ENCODE data around the gene CDC5L.
A peak's percentile ranks its signal among the peaks of the same experiment; 100 is the strongest.

CDC5L gene

DNA sequence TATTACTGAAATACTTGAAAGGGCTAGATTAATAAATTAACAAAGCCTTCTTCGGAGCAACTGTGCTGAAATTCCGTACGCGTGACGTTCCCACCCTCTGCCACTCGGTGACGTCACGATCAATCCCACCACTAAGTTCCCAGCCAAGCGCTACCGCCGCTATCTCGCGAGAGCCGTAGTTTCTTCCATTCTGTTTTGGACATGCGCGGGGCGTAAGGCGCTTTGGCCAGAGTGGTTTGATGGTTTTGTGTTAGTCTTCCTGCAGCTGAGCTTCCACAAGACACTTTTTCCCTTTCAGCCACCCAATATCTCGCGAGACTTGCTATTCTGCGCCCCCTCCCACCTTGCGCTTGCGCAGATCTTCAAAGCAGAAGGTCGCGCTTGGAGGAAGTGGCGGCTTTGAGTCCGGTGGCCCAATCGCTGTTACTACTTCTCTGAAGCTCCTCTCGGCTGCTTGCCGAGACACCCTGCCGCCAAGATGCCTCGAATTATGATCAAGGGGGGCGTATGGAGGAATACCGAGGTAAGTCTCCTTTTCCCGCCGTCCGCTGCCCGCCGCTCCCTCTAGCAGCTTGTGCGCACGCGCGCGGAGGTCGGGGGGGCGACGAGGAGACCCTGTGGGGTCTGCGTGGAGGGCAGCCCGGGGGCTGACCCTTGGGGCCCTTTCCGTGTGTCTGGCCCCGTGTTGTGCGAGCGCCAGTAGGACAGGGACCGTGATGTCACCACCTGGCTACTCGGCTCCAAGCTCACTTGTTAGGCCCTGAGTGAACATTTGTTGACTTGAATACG, at the start of gene CDC5L:
Gene CDC5L, plus strand, starts transcription at position 361 of the 789 bp plus-strand sequence. Its CDS starts 118 bp downstream, at position 479.
- DNase-seq (ENCODE audit: low read depth), result peak; percentile 100

DNA sequence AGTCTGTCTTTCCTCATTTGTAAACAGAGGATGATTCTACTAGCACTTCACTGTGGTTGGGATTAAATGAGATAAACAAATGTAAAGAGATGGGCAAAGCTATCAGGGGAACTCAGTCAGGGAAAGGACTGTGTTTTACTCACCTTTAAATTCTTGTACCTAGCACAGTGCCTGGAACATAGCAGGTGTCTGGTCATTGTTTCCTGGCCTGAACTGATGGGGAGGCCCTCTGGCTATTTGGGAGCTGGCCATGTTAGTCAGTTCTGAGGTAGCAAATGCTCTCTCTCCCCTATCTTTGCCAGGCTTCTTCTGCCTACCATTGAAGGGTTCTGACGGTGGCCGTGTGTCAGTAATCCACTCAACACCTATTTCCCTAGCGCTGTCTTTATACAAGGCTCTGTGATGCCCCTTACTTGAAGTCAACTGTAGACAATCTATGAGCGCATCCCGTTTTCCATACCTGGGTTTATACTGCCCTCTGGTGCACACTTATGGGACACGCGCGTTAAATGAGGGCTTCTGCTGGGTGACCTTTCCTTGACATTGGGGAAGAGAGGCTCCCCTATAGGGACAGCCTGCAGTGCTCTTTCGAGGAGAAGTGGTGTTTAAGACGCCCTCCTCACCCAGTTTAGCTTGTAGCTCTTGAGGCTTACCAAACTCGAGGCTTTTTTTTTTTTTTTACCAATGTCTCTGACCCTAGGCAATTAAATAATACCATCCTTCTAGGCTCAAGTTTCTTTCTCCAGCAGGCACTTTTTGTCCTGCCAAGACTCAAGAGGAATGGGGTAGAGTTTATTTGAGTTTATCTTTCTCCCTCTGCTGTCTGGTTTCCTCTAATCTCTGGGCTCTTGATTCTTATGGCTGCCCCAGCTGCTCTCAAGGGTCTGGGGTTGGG, 49.0 kb upstream of the CDC5L start:
- DNase-seq (ENCODE audit: low read depth), result peak; percentile 67
- TF ChIP-seq, protein P1, sequence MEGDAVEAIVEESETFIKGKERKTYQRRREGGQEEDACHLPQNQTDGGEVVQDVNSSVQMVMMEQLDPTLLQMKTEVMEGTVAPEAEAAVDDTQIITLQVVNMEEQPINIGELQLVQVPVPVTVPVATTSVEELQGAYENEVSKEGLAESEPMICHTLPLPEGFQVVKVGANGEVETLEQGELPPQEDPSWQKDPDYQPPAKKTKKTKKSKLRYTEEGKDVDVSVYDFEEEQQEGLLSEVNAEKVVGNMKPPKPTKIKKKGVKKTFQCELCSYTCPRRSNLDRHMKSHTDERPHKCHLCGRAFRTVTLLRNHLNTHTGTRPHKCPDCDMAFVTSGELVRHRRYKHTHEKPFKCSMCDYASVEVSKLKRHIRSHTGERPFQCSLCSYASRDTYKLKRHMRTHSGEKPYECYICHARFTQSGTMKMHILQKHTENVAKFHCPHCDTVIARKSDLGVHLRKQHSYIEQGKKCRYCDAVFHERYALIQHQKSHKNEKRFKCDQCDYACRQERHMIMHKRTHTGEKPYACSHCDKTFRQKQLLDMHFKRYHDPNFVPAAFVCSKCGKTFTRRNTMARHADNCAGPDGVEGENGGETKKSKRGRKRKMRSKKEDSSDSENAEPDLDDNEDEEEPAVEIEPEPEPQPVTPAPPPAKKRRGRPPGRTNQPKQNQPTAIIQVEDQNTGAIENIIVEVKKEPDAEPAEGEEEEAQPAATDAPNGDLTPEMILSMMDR (IDR thresholded peaks at IDR 0.05; ENCODE audit: low read length, missing control alignments), result peak; percentile 76
- no peak overlapping the region for H3K4me3 ChIP-seq (replicated peaks; ENCODE audit: low read depth, low read length)

More for the DNA sequence above, at the start of gene CDC5L:
- H3K4me3 ChIP-seq (replicated peaks; ENCODE audit: low read depth, low read length), result peak within 1 kb of the TSS; percentile 77
- TF ChIP-seq, protein P1 (IDR thresholded peaks at IDR 0.05; ENCODE audit: low read length, missing control alignments), result no peak

DNA sequence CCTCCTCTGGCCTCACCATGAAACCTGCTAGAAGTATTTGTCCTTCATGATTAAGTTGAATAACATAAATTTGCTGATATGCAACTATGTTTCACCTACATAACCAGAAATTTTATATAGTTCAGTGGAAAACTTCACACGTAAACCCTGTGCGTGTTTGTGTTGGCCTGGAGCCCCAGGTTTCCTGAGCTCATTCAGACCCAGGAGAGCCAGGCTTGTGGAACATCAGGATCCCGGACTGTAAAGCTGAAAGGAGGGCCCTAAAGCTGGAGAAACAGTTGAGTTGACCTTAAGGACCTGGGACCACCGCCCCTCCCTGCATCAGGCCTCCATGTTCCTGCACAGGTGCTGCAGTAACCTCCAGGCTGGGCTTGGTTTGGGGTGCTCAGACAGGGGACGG, 48.2 kb upstream of the CDC5L start:
- H3K4me3 ChIP-seq (replicated peaks; ENCODE audit: low read depth, low read length), result no peak overlapping the region
- no peak for DNase-seq (ENCODE audit: low read depth)
- TF ChIP-seq, protein P1 (IDR thresholded peaks at IDR 0.05; ENCODE audit: low read length, missing control alignments), result no peak

DNA sequence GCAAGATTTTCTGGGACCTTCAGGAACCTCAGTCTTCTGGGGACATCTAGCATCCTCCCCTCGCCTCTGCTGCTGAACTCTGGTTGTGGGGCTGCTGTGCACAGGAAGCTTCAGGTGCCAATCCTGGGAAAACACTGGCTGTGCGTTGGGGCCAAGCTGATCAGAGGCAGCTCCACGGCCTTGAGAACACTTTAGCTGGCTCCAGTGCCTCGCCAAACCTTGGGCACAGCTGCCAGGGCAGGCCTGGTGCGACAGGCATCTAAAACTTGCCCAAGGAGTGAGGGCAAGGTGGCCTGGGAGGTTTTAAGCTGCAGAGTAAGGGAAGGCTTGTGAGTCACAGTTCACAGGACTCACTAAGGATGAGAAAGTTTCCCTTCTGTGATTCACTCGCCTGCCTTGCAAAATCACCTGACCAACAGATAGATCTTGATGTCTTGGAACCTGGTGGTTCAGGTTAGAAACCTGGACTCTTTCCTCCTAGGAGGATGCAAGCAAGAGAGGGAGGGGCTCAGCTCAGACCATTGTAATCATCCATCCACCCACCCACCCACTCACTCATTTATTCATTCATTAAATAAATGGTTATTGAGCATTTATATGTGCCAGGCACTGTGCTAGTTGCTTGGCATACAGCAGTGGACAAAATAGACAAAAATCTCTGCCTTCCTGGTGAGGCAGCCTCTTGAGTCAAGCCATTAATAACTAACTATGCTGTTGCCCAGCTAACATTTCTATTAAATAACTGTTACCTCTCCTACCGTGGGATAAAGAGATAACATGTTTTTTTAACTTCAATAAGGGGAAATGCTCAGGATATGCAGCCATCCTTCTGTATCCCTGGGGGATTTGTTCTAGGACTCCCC, 47.5 kb upstream of the CDC5L start:
- no peak overlapping the region for H3K4me3 ChIP-seq (replicated peaks; ENCODE audit: low read depth, low read length)
- TF ChIP-seq, protein P1 (IDR thresholded peaks at IDR 0.05; ENCODE audit: low read length, missing control alignments), result no peak
- peak; percentile 10 for DNase-seq (ENCODE audit: low read depth)

DNA sequence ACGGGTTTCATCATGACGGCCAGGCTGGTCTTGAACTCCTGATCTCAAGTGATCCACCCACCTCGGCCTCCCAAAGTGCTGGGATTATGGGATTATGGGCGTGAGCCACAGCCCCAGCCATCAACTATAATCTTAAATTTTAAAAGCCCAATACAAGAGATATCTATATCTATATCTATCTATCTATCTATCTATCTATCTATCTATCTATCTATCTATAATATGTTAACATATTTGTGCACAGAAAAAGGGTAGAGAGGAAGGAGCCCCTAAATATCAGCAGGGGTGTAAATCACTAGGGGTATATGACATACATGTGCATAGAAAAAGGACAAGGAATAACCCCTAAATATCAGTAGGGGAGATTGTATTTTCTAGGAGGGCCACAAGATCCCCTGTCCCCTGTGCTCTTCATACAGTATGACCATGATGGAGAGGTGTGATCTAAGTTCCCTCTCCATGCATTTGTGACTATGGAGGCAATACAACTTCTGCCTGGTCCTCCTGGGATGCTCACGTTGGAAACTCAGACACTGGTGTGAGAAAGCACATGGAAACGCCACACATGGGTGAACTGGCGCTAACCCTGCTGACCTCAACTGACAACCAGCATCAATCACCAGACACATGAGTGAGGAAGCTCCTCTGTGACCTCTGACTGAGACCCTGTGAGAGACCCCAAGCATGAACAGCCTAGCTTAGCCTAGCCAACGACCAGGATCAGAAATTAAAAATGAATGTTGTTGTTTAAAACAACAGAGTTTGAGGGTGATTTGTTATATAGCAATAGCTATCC, 46.2 kb upstream of the CDC5L start:
- DNase-seq (ENCODE audit: low read depth), result no peak
- TF ChIP-seq, protein P1 (IDR thresholded peaks at IDR 0.05; ENCODE audit: low read length, missing control alignments), result no peak
- H3K4me3 ChIP-seq (replicated peaks; ENCODE audit: low read depth, low read length), result no peak overlapping the region

DNA sequence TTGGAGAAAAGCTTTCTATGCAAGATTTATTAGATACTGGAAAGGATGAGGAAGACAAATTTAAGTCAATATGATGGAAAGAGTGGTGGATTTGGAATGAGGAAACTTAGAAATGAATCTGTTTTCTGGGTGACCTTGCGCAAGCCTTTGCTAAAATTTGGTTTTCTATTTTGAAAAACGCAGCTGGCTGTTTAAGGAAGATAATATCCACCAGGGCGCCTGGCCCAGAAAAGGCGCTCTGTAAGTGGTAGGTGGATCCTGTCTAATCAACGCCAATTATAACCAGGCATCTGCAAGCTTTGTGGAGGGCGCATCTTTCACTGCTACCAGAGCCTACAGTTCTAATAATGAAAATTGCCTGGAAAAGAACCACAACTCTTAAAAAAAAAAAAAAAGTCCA, 45.5 kb upstream of the CDC5L start:
- H3K4me3 ChIP-seq (replicated peaks; ENCODE audit: low read depth, low read length), result no peak overlapping the region
- DNase-seq (ENCODE audit: low read depth), result no peak
- TF ChIP-seq, protein P1 (IDR thresholded peaks at IDR 0.05; ENCODE audit: low read length, missing control alignments), result no peak
